ENCODE measurements around the gene SNRPN.
"Not testable (repeated sequence)": the region's sequence is repeated elsewhere in the genome, so short reads cannot be mapped to it uniquely, and the experiment has no call there.

The SNRPN gene

DNA sequence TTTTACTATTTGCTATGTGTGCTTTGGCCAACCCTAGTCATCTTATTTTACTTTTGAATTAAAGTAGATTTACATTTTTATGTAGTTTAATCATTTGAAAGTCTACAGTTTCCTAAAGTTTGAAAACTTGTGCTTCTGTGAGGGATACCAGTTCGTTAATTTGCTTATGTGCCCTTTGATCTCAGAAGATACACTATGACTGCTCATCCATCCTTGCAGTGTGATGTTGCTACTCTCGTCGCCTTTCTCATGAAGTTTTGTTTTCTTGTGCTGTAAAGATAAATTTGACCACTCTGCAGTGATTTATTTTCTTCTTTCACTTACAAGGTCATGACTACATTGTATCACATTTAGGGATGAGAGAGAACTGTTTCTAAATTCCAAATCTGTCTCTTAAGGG, 16.3 kb downstream of the SNRPN start:
- Histone ChIP-seq H3K4me1 (ENCODE audit: low read length) (no peaks in the 10 kb centered on the region), H3K9me3 (replicated peaks; ENCODE audit: insufficient read depth, low read length) (no peaks in the 10 kb centered on the region), H3K27me3 (replicated peaks; ENCODE audit: insufficient read depth, low read length) (no peaks in the 10 kb centered on the region), H3K9ac (ENCODE audit: low read length) (no peak overlapping the region), H3K4me2 (ENCODE audit: low read depth, low read length) (no peak overlapping the region), H2AFZ (ENCODE audit: low read length) (no peak overlapping the region), H3K4me3 (ENCODE audit: low read length) (no peak overlapping the region), H4K20me1 (ENCODE audit: insufficient read depth, low read length) (no peaks in the 10 kb centered on the region), H3F3A (ENCODE audit: insufficient read depth, low read length) (no peaks in the 10 kb centered on the region), H3K9me2 (replicated peaks; ENCODE audit: insufficient read depth, low read length) (no peaks in the 10 kb centered on the region), H3K27ac (ENCODE audit: low read length) (no peak overlapping the region), H3K79me2 (ENCODE audit: low read length) (no peaks in the 10 kb centered on the region), H3K36me3 (replicated peaks; ENCODE audit: insufficient read depth, low read length) (no peaks in the 10 kb centered on the region)
- DNase-seq = no peak
- TF ChIP-seq EZH2phosphoT487 (IDR thresholded peaks at IDR 0.05; ENCODE audit: low read length) (no peak), EZH2 (optimal IDR thresholded peaks at IDR 0.05; ENCODE audit: low read depth, low read length) (no peak)
- TF ChIP-seq, protein P1, sequence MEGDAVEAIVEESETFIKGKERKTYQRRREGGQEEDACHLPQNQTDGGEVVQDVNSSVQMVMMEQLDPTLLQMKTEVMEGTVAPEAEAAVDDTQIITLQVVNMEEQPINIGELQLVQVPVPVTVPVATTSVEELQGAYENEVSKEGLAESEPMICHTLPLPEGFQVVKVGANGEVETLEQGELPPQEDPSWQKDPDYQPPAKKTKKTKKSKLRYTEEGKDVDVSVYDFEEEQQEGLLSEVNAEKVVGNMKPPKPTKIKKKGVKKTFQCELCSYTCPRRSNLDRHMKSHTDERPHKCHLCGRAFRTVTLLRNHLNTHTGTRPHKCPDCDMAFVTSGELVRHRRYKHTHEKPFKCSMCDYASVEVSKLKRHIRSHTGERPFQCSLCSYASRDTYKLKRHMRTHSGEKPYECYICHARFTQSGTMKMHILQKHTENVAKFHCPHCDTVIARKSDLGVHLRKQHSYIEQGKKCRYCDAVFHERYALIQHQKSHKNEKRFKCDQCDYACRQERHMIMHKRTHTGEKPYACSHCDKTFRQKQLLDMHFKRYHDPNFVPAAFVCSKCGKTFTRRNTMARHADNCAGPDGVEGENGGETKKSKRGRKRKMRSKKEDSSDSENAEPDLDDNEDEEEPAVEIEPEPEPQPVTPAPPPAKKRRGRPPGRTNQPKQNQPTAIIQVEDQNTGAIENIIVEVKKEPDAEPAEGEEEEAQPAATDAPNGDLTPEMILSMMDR (IDR thresholded peaks at IDR 0.05; ENCODE audit: low read length) = no peak

DNA sequence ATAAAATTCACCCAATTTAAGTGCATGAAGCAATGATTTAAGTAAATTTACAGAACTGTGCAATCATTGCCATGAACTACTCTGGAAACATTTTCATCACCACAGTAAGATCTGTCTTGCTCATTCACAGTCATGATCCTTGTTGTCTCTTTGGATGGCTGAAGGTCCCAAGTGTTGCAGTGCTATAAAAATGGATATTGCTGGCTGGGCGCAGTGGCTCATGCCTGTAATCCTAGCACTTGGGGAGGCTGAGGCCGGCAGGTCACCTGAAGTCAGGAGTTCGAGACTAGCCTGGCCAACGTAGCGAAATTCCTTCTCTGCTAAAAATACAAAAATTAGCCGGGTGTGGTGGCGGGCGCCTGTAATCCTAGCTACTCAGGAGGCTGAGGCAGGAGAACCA, 17.0 kb downstream of the SNRPN start:
- Histone ChIP-seq H3K36me3 (replicated peaks; ENCODE audit: insufficient read depth, low read length) (no peaks in the 10 kb centered on the region), H3K4me3 (ENCODE audit: low read length) (no peak overlapping the region), H3F3A (ENCODE audit: insufficient read depth, low read length) (no peaks in the 10 kb centered on the region), H3K27me3 (replicated peaks; ENCODE audit: insufficient read depth, low read length) (no peaks in the 10 kb centered on the region), H3K9me2 (replicated peaks; ENCODE audit: insufficient read depth, low read length) (no peaks in the 10 kb centered on the region), H4K20me1 (ENCODE audit: insufficient read depth, low read length) (no peaks in the 10 kb centered on the region), H2AFZ (ENCODE audit: low read length) (no peak overlapping the region), H3K9me3 (replicated peaks; ENCODE audit: insufficient read depth, low read length) (no peaks in the 10 kb centered on the region), H3K27ac (ENCODE audit: low read length) (no peak overlapping the region), H3K79me2 (ENCODE audit: low read length) (no peaks in the 10 kb centered on the region), H3K9ac (ENCODE audit: low read length) (no peak overlapping the region), H3K4me2 (ENCODE audit: low read depth, low read length) (no peak overlapping the region), H3K4me1 (ENCODE audit: low read length) (no peaks in the 10 kb centered on the region)
- no peak for DNase-seq
- TF ChIP-seq EZH2 (optimal IDR thresholded peaks at IDR 0.05; ENCODE audit: low read depth, low read length) = no peak
- no peak for TF ChIP-seq EZH2phosphoT487 (IDR thresholded peaks at IDR 0.05; ENCODE audit: low read length)
- TF ChIP-seq, protein P1 (IDR thresholded peaks at IDR 0.05; ENCODE audit: low read length) = no peak

DNA sequence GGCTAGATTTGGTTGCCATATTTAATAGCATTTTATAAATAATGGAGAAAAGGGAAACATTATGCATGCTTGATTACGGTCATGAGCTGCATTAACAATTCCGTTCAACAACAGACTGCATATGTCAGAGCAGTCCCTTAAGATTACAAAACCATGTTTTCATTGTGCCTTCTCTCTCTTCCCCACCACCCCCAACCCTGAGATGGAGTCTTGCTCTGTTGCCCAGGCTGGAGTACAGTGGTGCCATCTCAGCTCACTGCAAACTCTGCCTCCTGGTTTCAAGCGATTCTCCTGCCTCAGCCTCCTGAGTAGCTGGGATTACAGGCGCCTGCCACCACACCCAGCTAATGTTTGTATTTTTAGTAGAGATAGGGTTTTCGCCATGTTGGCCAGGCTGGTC, 17.9 kb downstream of the SNRPN start:
- H3K36me3 ChIP-seq (replicated peaks; ENCODE audit: insufficient read depth, low read length); H3K4me3 ChIP-seq (ENCODE audit: low read length); H3K9me3 ChIP-seq (replicated peaks; ENCODE audit: insufficient read depth, low read length); H3K4me2 ChIP-seq (ENCODE audit: low read depth, low read length); H4K20me1 ChIP-seq (ENCODE audit: insufficient read depth, low read length); DNase-seq; H3F3A ChIP-seq (ENCODE audit: insufficient read depth, low read length); H3K27ac ChIP-seq (ENCODE audit: low read length); H3K27me3 ChIP-seq (replicated peaks; ENCODE audit: insufficient read depth, low read length); H3K4me1 ChIP-seq (ENCODE audit: low read length); H3K79me2 ChIP-seq (ENCODE audit: low read length); H3K9ac ChIP-seq (ENCODE audit: low read length); H3K9me2 ChIP-seq (replicated peaks; ENCODE audit: insufficient read depth, low read length); H2AFZ ChIP-seq (ENCODE audit: low read length): not testable (repeated sequence)

DNA sequence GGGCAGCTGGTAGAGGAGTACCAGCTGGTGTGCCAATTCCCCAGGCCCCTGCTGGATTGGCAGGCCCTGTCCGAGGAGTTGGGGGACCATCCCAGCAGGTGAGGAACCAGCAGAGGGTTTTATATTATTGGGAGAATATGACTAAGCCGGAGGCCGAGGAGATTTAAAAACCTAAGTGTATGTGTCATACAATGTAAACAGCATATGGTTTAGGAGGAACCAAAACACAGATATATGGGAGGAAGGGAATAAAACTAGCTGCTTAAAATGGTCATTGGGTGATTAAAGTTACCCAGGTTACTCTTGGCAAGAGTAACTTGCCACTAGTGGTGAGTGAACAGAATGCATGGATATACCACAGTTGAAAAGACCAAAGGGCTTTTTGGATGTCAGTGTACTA, 22.1 kb downstream of the SNRPN start:
- no peaks in the 10 kb centered on the region for H3K36me3 ChIP-seq (replicated peaks; ENCODE audit: insufficient read depth, low read length)
- no peak for TF ChIP-seq EZH2phosphoT487 (IDR thresholded peaks at IDR 0.05; ENCODE audit: low read length)
- TF ChIP-seq, protein P1 (IDR thresholded peaks at IDR 0.05; ENCODE audit: low read length) = no peak
- no peak for TF ChIP-seq EZH2 (optimal IDR thresholded peaks at IDR 0.05; ENCODE audit: low read depth, low read length)
- DNase-seq = no peak
- no peaks in the 10 kb centered on the region for H3K9me2 ChIP-seq (replicated peaks; ENCODE audit: insufficient read depth, low read length)
- H3K9ac ChIP-seq (ENCODE audit: low read length) = no peak overlapping the region
- H3K9me3 ChIP-seq (replicated peaks; ENCODE audit: insufficient read depth, low read length) = no peaks in the 10 kb centered on the region
- no peak overlapping the region for H3K27ac ChIP-seq (ENCODE audit: low read length)
- H3K27me3 ChIP-seq (replicated peaks; ENCODE audit: insufficient read depth, low read length) = no peaks in the 10 kb centered on the region
- H3K4me2 ChIP-seq (ENCODE audit: low read depth, low read length) = no peak overlapping the region
- H3K79me2 ChIP-seq (ENCODE audit: low read length) = no peaks in the 10 kb centered on the region
- no peaks in the 10 kb centered on the region for H3F3A ChIP-seq (ENCODE audit: insufficient read depth, low read length)
- H4K20me1 ChIP-seq (ENCODE audit: insufficient read depth, low read length) = no peaks in the 10 kb centered on the region
- H3K4me1 ChIP-seq (ENCODE audit: low read length) = no peaks in the 10 kb centered on the region
- no peak overlapping the region for H2AFZ ChIP-seq (ENCODE audit: low read length)
- no peak overlapping the region for H3K4me3 ChIP-seq (ENCODE audit: low read length)

Measured in MM.1S (cell line).